ENCODE results near the gene SAMD4A.

The SAMD4A gene

GRCh38 chr14:54637270-54638134 is 70.6 kb downstream of the SAMD4A start:
- no peak for DNase-seq

- DNase-seq: no peak
Measured at GRCh38 chr14:54638135-54638446, 71.2 kb downstream of the SAMD4A start.

GRCh38 chr14:54639611-54640010 is 72.7 kb downstream of the SAMD4A start:
- DNase-seq: no peak

GRCh38 chr14:54640506-54640905 is 73.6 kb downstream of the SAMD4A start:
- no peak for DNase-seq

- DNase-seq: no peak
Measured at GRCh38 chr14:54642121-54642520, 75.2 kb downstream of the SAMD4A start.

GRCh38 chr14:54642801-54643695 is 76.1 kb downstream of the SAMD4A start:
- no peak for DNase-seq

GRCh38 chr14:54643696-54644176 is 76.8 kb downstream of the SAMD4A start:
- no peak for DNase-seq

GRCh38 chr14:54645639-54646038 is 78.7 kb downstream of the SAMD4A start:
- DNase-seq: no peak

- DNase-seq: no peak
Measured at GRCh38 chr14:54646626-54647025, 79.7 kb downstream of the SAMD4A start.

- no peak for DNase-seq
Measured at GRCh38 chr14:54647378-54647777, 80.5 kb downstream of the SAMD4A start.

GRCh38 chr14:54649056-54649455 is 82.1 kb downstream of the SAMD4A start:
- no peak for DNase-seq

- no peak for DNase-seq
Measured at GRCh38 chr14:54650331-54650958, 83.5 kb downstream of the SAMD4A start.

GRCh38 chr14:54650959-54651351 is 84.0 kb downstream of the SAMD4A start:
- no peak for DNase-seq

- DNase-seq: no peak
Measured at GRCh38 chr14:54651649-54652048, 84.7 kb downstream of the SAMD4A start.

- DNase-seq: no peak
Measured at GRCh38 chr14:54652188-54652587, 85.3 kb downstream of the SAMD4A start.

- no peak for DNase-seq
Measured at GRCh38 chr14:54652605-54653052, 85.7 kb downstream of the SAMD4A start.

GRCh38 chr14:54653712-54654469 is 87.0 kb downstream of the SAMD4A start:
- no peak for DNase-seq

- DNase-seq: no peak
Measured at GRCh38 chr14:54654605-54655004, 87.7 kb downstream of the SAMD4A start.

- no peak for DNase-seq
Measured at GRCh38 chr14:54658836-54659235, 91.9 kb downstream of the SAMD4A start.

- no peak for DNase-seq
Measured at GRCh38 chr14:54659365-54659764, 92.4 kb downstream of the SAMD4A start.

GRCh38 chr14:54660604-54661111 is 93.7 kb downstream of the SAMD4A start:
- no peak for DNase-seq

- DNase-seq: no peak
Measured at GRCh38 chr14:54662491-54663133, 95.7 kb downstream of the SAMD4A start.

All from NK-92 treated with Interleukin-12 subunit alpha and Interleukin-12 subunit beta, amount 100 ng/mL, for 24 hours (cell line).